Measurements from ENCODE around the gene LHFPL3. TPM values are rescaled to one million over a fixed set of nuclear protein-coding genes. Genes with fewer than 3 reads are reported as not detected.

LHFPL3 gene
- total and polyA plus RNA-seq, 9 of the 15 experiments (the other 6 are each of a cell fraction or from before 2014, with no cell fraction given) = 0.21 to 0.52 TPM; not detected in 7

- TF ChIP-seq NFRKB (IDR thresholded peaks at IDR 0.05; ENCODE audit: low read depth) = no peak
- peak in 1 of 3 experiments; percentile 59 for TF ChIP-seq YY1 (IDR thresholded peaks at IDR 0.05; ENCODE audit: borderline replicate concordance in 1 of 3, control insufficient read depth in 1 of 3, extremely low read depth in 1 of 3, insufficient read depth in 3 of 3, insufficient read length in 1 of 3, insufficient replicate concordance in 2 of 3, low read depth in 1 of 3, low read length in 2 of 3)
- no peak for TF ChIP-seq MXD1 (CRISPR knock-in tag; IDR thresholded peaks at IDR 0.05; ENCODE audit: borderline replicate concordance, poor library complexity, severe bottlenecking)
- peak; percentile 81 for TF ChIP-seq RAD51 (IDR thresholded peaks at IDR 0.05; ENCODE audit: borderline replicate concordance, low read depth)
- no peak for TF ChIP-seq ZBTB1 (CRISPR knock-in tag; IDR thresholded peaks at IDR 0.05; ENCODE audit: borderline replicate concordance, low read depth)
- peak; percentile 67; the same call in 1 of the 2 replicates for TF ChIP-seq ZBTB17 (CRISPR knock-in tag; IDR thresholded peaks at IDR 0.05)
- no peak for TF ChIP-seq GATAD2A (IDR thresholded peaks at IDR 0.05)
- TF ChIP-seq CREB1 (IDR thresholded peaks at IDR 0.05) = peak; percentile 17; the same call in 1 of the 2 replicates
- no peak for TF ChIP-seq CREB1 (CRISPR knock-in tag; IDR thresholded peaks at IDR 0.05)
- peak; percentile 91 for TF ChIP-seq C11orf30 (IDR thresholded peaks at IDR 0.05; ENCODE audit: low read depth)
- TF ChIP-seq KDM1A (IDR thresholded peaks at IDR 0.05) = peak in 1 of 2 experiments; percentile 6; a peak in 1 of 4 replicates
- peak; percentile 53; the same call in 1 of the 2 replicates for TF ChIP-seq ATF7 (IDR thresholded peaks at IDR 0.05)
- TF ChIP-seq CTCFL (IDR thresholded peaks at IDR 0.05; ENCODE audit: borderline replicate concordance, insufficient read depth, low read depth, low read length, poor library complexity, severe bottlenecking) = peak; percentile 83
- peak; percentile 86 for TF ChIP-seq EGR1 (conservative IDR thresholded peaks at IDR 0.05)
- TF ChIP-seq DPF2 (IDR thresholded peaks at IDR 0.05) = peak; percentile 78
- TF ChIP-seq NFE2 (IDR thresholded peaks at IDR 0.05; ENCODE audit: low read depth) = peak; percentile 90
- no peak for TF ChIP-seq PHF20 (IDR thresholded peaks at IDR 0.05; ENCODE audit: partially characterized antibody)
- peak; percentile 100 for TF ChIP-seq NFIX (CRISPR knock-in tag; IDR thresholded peaks at IDR 0.05; ENCODE audit: low read depth)
- peak in 1 of 2 experiments; percentile 56; a peak in 1 of 4 replicates for TF ChIP-seq ZMIZ1 (IDR thresholded peaks at IDR 0.05; ENCODE audit: low read depth in 2 of 2, low read length in 2 of 2)
- no peak for TF ChIP-seq GTF2A2 (tag; IDR thresholded peaks at IDR 0.05)
- peak; percentile 87 for TF ChIP-seq SMC3 (conservative IDR thresholded peaks at IDR 0.05; ENCODE audit: insufficient read depth, low read depth, low read length)
- TF ChIP-seq ADNP (tag; IDR thresholded peaks at IDR 0.05) = 0 out of 2 replicates have a peak, but pooled peaks have one; percentile 48
- peak in 1 of 2 experiments; percentile 87 for TF ChIP-seq NCOA2 (IDR thresholded peaks at IDR 0.05; ENCODE audit: partially characterized antibody in 2 of 2)
Observed at GRCh38 chr7:104883718-104884452, 555.5 kb downstream of the LHFPL3 start (continued).

Data from K562 (cell line).